Epithelial cell of proximal tubule (primary cell): ENCODE data around the gene LRRTM2. TPM values are rescaled to one million over a fixed set of nuclear protein-coding genes. Genes with fewer than 3 reads are reported as not detected.

Experiments
- DNase-seq: peaks from one replicate; pipeline ENCODE4 v3.0.0-alpha.2; 2011; ENCODE audit warnings: low read depth
- H3K4me3 ChIP-seq: 2 replicates; pipeline ENCODE4 v1.5.1; 2011; ENCODE audit warnings: low read depth, mild to moderate bottlenecking, low read length
- total RNA-seq: library from RNA; depleted of rRNA; stranded (reverse); fragments of >200 nt; gene quantifications from 2 replicates; pipeline ENCODE4 v1.2.3, GENCODE V29; 2015
- TF ChIP-seq, protein P1 (sequence below): conservative IDR thresholded peaks from 2 replicates; pipeline ENCODE4 v1.5.1; 2012; ENCODE audit warnings: low read depth, mild to moderate bottlenecking, low read length

Gene LRRTM2
- total RNA-seq, 1 donor from 2014 or later: not detected

DNA sequence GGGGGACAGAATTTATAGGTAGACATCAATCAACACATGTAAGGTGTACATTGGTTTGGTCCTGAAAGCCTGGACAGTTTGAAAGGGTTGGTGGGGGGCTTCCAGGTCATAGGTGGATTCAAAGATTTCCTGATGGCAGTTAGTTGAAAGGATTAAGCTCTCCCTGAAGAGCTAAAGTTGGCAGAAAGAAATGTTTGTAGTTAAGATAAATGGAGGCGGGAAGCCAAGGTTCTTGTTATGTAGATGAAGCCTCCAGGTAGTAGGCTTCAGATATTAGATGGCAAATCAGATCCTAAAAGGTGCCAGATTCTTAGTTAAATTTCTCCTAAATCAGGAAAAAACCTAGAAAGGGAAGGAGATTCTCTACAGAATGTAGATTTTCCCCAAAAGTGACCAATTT is 9.0 kb upstream of the LRRTM2 start:
- no peak overlapping the region for H3K4me3 ChIP-seq
- TF ChIP-seq, protein P1, sequence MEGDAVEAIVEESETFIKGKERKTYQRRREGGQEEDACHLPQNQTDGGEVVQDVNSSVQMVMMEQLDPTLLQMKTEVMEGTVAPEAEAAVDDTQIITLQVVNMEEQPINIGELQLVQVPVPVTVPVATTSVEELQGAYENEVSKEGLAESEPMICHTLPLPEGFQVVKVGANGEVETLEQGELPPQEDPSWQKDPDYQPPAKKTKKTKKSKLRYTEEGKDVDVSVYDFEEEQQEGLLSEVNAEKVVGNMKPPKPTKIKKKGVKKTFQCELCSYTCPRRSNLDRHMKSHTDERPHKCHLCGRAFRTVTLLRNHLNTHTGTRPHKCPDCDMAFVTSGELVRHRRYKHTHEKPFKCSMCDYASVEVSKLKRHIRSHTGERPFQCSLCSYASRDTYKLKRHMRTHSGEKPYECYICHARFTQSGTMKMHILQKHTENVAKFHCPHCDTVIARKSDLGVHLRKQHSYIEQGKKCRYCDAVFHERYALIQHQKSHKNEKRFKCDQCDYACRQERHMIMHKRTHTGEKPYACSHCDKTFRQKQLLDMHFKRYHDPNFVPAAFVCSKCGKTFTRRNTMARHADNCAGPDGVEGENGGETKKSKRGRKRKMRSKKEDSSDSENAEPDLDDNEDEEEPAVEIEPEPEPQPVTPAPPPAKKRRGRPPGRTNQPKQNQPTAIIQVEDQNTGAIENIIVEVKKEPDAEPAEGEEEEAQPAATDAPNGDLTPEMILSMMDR: no peak
- DNase-seq: no peak

- H3K4me3 ChIP-seq: no peak overlapping the region
- TF ChIP-seq, protein P1: no peak
Observed at GRCh38 chr5:138883211-138883610, 8.1 kb upstream of the LRRTM2 start.

DNA sequence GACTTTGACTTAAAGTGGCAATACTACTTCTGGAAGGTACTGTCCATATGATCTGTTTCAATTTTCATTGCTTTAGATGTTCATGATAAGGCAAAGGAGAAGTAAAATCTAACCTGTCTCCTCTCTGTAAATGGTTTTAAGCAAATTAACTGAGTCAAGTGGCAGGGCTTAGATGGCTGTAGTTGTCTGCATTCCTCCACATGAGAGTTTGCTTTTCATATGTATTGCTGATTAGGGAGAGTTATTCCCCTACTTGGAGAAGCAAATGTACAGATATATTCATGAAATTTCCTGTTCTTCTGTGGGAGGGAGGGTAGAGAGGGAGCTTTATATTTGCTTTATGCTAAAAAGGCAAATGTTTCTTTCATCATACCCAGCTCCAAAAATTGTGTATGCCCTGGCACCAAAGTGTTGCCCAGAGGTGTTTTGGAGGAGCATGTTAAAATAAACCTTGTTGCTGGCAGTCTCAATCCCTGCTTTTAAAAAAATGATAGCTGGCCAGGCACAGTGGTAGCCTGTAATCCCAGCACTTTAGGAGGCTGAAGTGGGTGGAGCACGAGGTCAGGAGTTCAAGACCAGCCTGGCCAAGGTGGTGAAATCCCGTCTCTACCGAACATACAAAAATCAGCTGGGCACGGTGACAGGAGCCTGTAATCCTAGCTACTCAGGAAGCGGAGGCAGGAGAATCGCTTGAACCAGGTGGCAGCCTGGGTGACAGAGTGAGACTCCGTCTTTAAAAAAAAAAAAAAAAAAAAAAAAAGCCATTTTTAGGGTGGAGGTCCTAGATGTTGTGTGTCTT is 3.5 kb upstream of the LRRTM2 start:
- H3K4me3 ChIP-seq: no peak overlapping the region
- TF ChIP-seq, protein P1: no peak

More at GRCh38 chr5:138883211-138883610, 8.1 kb upstream of the LRRTM2 start:
- no peak for DNase-seq

GRCh38 chr5:138876811-138877210 is 1.7 kb upstream of the LRRTM2 start:
- no peak overlapping the region for H3K4me3 ChIP-seq
- DNase-seq: no peak
- TF ChIP-seq, protein P1: no peak

More for the DNA sequence above, 3.5 kb upstream of the LRRTM2 start:
- DNase-seq: no peak

GRCh38 chr5:138875946-138876345 is 811 bp upstream of the LRRTM2 start:
- TF ChIP-seq, protein P1: no peak
- DNase-seq: no peak
- no peak overlapping the region for H3K4me3 ChIP-seq

DNA sequence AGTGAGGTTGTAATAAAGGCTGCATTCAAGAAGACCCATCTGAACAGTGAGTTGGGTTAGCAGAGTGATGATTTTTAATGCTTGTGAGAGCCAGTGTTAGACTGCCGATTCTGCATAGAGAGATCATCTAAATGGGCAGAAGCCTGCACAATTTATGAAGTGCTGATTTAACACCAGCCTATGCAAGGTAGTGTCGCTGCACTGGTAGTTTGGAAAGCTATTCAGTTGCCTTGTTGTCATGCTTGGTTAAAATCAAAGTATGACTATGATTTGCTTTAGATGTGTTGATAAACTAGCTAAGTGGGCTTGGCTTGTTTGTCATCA is 379 bp upstream of the LRRTM2 start:
- no peak for DNase-seq
- TF ChIP-seq, protein P1: no peak
- H3K4me3 ChIP-seq: no peak overlapping the region

DNA sequence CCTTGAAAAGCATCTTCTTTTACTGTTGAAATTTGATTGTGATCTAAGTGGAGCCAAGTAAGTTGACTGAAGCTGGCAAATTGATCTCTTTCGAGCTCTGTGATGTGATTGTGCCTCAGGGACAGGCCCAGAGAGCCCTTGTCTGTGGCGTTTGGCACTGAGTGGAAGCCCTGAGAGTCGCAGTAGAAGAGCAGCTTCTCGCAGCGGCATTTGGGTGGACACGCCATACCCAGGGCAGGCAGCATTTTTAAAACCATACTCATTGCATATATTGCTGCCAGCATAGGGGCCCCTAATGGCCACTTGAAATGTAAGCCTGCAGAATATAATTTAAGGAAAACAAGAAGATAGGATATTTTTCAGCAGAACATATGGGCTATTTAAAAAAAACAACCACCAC is 894 bp downstream of the LRRTM2 start:
- DNase-seq: no peak
- TF ChIP-seq, protein P1: no peak

More for the DNA sequence above, 894 bp downstream of the LRRTM2 start:
- no peak overlapping the region for H3K4me3 ChIP-seq
